ENCODE measurements around the gene NACAD.

NACAD gene

DNA sequence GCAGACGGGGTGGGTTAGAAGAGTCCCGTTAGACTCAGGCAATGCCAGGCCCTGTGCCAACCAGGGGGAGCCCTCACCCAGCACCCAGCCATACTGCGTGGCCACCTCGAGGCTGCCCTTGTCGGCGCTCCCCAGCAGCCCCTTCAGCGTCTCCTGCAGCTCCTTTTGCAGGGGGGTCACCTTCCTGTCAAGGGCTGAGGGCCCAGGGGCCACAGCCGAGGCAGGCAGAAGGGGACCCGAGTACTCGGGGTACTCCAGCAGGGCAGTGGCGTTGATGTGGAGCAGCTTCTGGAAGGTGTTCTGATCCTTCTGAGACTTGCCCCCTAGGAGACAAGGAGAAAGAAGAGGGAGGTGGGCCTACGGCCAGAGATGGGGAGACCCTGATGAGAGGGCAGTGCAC is 13.0 kb upstream of the NACAD start:
- CTCF ChIA-PET, result interaction anchor here (1.6 kb wide), 1 partner anchor 530 kb away, joined by 4 read pairs; no protein-coding TSS in a partner anchor
- Histone ChIP-seq H3K27ac (ENCODE audit: insufficient read depth in 1 of 2, low read depth in 1 of 2, low read length in 2 of 2, poor library complexity in 1 of 2, severe bottlenecking in 2 of 2) (no peak overlapping the region), H3K4me1 (ENCODE audit: control extremely low read depth in 1 of 4, control insufficient read depth in 4 of 4, insufficient read depth in 4 of 4, low read length in 3 of 4) (no peaks in the 10 kb centered on the region), H3K9me3 (ENCODE audit: control extremely low read depth in 1 of 5, control insufficient read depth in 4 of 5, insufficient read depth in 2 of 5, low read depth in 1 of 5, low read length in 4 of 5) (no peaks in the 10 kb centered on the region), H3K27me3 (replicated peaks in 2 of 5; ENCODE audit: control insufficient read depth in 4 of 5, insufficient read depth in 5 of 5, low read length in 4 of 5) (no peaks in the 10 kb centered on the region), H3K4me3 (ENCODE audit: control insufficient read depth in 1 of 7, extremely low read depth in 1 of 7, insufficient read depth in 4 of 7, low read depth in 2 of 7, low read length in 6 of 7) (no peak overlapping the region), H3K36me3 (ENCODE audit: control insufficient read depth in 4 of 4, insufficient read depth in 4 of 4, low read length in 3 of 4) (peaks cover 17 to 79% (median 67%) of the 10 kb centered on the region in 4 experiments)
- POLR2A ChIA-PET, result no interaction called here
- WGBS (ENCODE audit: insufficient coverage), result 99% methylated on average over 12 of the region's 12 CpGs
- no peak for DNase-seq

- 96% methylated on average over 12 of the region's 13 CpGs for WGBS (ENCODE audit: insufficient coverage)
- no peaks in the 10 kb centered on the region for H3K4me1 ChIP-seq (ENCODE audit: control extremely low read depth in 1 of 4, control insufficient read depth in 4 of 4, insufficient read depth in 4 of 4, low read length in 3 of 4)
- H3K4me3 ChIP-seq (ENCODE audit: control insufficient read depth in 1 of 7, extremely low read depth in 1 of 7, insufficient read depth in 4 of 7, low read depth in 2 of 7, low read length in 6 of 7), result no peak overlapping the region
- no peaks in the 10 kb centered on the region for H3K9me3 ChIP-seq (ENCODE audit: control extremely low read depth in 1 of 5, control insufficient read depth in 4 of 5, insufficient read depth in 2 of 5, low read depth in 1 of 5, low read length in 4 of 5)
- H3K27ac ChIP-seq (ENCODE audit: insufficient read depth in 1 of 2, low read depth in 1 of 2, low read length in 2 of 2, poor library complexity in 1 of 2, severe bottlenecking in 2 of 2), result no peak overlapping the region
- peaks cover 15 to 71% (median 62%) of the 10 kb centered on the region in 4 experiments for H3K36me3 ChIP-seq (ENCODE audit: control insufficient read depth in 4 of 4, insufficient read depth in 4 of 4, low read length in 3 of 4)
- CTCF ChIA-PET, result no interaction called here
- H3K27me3 ChIP-seq (replicated peaks in 2 of 5; ENCODE audit: control insufficient read depth in 4 of 5, insufficient read depth in 5 of 5, low read length in 4 of 5), result no peaks in the 10 kb centered on the region
- POLR2A ChIA-PET, result interaction anchor here (0.6 to 1.1 kb wide), 2 partner anchors 11 to 13 kb away, joined by 3 to 5 read pairs; partner anchors contain the start of gene TBRG4
- no peak for DNase-seq
Measured at GRCh38 chr7:45100761-45101480, 12.2 kb upstream of the NACAD start.

GRCh38 chr7:45099891-45100760 is 11.4 kb upstream of the NACAD start:
- WGBS (ENCODE audit: insufficient coverage), result 97% methylated on average over 14 of the region's 16 CpGs
- Histone ChIP-seq H3K27ac (ENCODE audit: insufficient read depth in 1 of 2, low read depth in 1 of 2, low read length in 2 of 2, poor library complexity in 1 of 2, severe bottlenecking in 2 of 2) (no peak overlapping the region), H3K4me3 (ENCODE audit: control insufficient read depth in 1 of 7, extremely low read depth in 1 of 7, insufficient read depth in 4 of 7, low read depth in 2 of 7, low read length in 6 of 7) (no peak overlapping the region), H3K36me3 (ENCODE audit: control insufficient read depth in 4 of 4, insufficient read depth in 4 of 4, low read length in 3 of 4) (peaks cover 15 to 63% (median 54%) of the 10 kb centered on the region in 4 experiments), H3K27me3 (replicated peaks in 2 of 5; ENCODE audit: control insufficient read depth in 4 of 5, insufficient read depth in 5 of 5, low read length in 4 of 5) (no peaks in the 10 kb centered on the region), H3K9me3 (ENCODE audit: control extremely low read depth in 1 of 5, control insufficient read depth in 4 of 5, insufficient read depth in 2 of 5, low read depth in 1 of 5, low read length in 4 of 5) (peaks cover 0 to 2% (median 0%) of the 10 kb centered on the region in 5 experiments), H3K4me1 (ENCODE audit: control extremely low read depth in 1 of 4, control insufficient read depth in 4 of 4, insufficient read depth in 4 of 4, low read length in 3 of 4) (no peaks in the 10 kb centered on the region)
- CTCF ChIA-PET, result no interaction called here
- POLR2A ChIA-PET, result interaction anchor here (0.6 to 1.1 kb wide), 2 partner anchors 11 to 13 kb away, joined by 3 to 5 read pairs; partner anchors contain the start of gene TBRG4
- no peak for DNase-seq

DNA sequence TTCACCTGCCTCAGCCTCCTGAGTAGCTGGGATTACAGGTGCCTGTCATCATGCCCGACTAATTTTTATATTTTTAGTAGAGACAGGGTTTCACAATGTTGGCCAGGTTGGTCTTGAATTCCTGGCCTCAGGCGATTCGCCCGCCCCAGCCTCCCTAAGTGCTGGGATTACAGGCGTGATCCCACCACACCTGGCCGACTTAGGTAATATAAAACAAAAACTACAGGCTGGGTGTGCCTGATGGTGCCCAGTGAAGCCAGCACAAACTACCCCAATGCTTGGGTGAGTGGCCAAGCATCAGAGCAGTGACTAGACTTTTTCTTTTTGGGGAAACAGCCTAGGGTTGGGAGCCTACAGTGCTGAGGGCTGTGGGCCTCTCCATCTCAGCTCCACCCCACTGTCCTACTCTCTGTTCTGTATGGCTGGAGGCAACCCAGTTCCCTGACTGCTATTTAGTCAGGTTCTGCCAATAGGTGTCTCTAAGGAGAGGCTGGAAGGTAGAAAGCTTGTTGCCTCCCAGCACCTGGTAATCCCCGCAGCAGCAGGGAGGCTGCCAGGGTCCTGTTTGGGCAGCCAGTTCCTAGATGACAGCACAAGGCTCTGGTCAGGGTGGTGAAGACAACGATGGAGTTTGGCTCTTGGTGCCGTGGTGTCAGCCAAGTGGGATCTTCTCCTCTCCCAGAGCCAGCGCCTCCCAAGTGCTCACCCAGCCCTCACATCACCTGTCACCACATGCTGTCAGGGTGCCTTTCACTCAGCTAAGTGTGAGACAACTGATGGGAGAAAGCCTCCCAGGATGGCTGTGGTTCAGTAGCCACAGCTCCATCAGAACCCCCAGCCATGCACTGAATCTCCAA is 10.4 kb upstream of the NACAD start:
- POLR2A ChIA-PET, result no interaction called here
- peaks cover 0 to 5% (median 0%) of the 10 kb centered on the region in 5 experiments for H3K9me3 ChIP-seq (ENCODE audit: control extremely low read depth in 1 of 5, control insufficient read depth in 4 of 5, insufficient read depth in 2 of 5, low read depth in 1 of 5, low read length in 4 of 5)
- DNase-seq, result no peak
- peaks cover 10 to 54% (median 45%) of the 10 kb centered on the region in 4 experiments for H3K36me3 ChIP-seq (ENCODE audit: control insufficient read depth in 4 of 4, insufficient read depth in 4 of 4, low read length in 3 of 4)
- no peak overlapping the region for H3K4me3 ChIP-seq (ENCODE audit: control insufficient read depth in 1 of 7, extremely low read depth in 1 of 7, insufficient read depth in 4 of 7, low read depth in 2 of 7, low read length in 6 of 7)
- WGBS (ENCODE audit: insufficient coverage), result over 99% methylated on average over 8 of the region's 10 CpGs
- no peaks in the 10 kb centered on the region for H3K27me3 ChIP-seq (replicated peaks in 2 of 5; ENCODE audit: control insufficient read depth in 4 of 5, insufficient read depth in 5 of 5, low read length in 4 of 5)
- CTCF ChIA-PET, result no interaction called here
- H3K27ac ChIP-seq (ENCODE audit: insufficient read depth in 1 of 2, low read depth in 1 of 2, low read length in 2 of 2, poor library complexity in 1 of 2, severe bottlenecking in 2 of 2), result no peak overlapping the region
- no peaks in the 10 kb centered on the region for H3K4me1 ChIP-seq (ENCODE audit: control extremely low read depth in 1 of 4, control insufficient read depth in 4 of 4, insufficient read depth in 4 of 4, low read length in 3 of 4)

DNA sequence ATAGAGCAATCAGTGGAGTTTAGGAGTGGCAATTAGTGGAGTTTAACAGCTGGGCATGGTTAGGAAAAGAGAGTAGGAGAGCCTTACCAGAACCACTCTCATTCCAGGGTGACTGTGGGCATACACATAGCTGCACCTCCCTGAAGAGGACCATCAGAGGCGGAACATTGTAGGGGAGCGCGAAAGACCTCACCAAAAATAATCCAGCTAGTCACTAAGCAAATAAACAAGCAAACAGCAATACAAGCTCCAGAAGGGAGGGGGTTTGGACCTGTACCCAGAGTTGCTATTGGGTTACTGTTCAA is 4.1 kb upstream of the NACAD start:
- H3K4me1 ChIP-seq (ENCODE audit: control extremely low read depth in 1 of 4, control insufficient read depth in 4 of 4, insufficient read depth in 4 of 4, low read length in 3 of 4), result peaks cover 0 to 8% (median 6%) of the 10 kb centered on the region in 4 experiments
- ChIA-PET CTCF (interaction anchor here (0.6 to 1.0 kb wide), 2 partner anchors 17 to 21 kb away, joined by 3 to 4 read pairs; no protein-coding TSS in a partner anchor), POLR2A (interaction anchor here (0.5 kb wide), 1 partner anchor 242 kb away, joined by 3 read pairs; no protein-coding TSS in a partner anchor)
- H3K36me3 ChIP-seq (ENCODE audit: control insufficient read depth in 4 of 4, insufficient read depth in 4 of 4, low read length in 3 of 4), result no peaks in the 10 kb centered on the region
- no peak for DNase-seq
- WGBS (ENCODE audit: insufficient coverage), result 73% methylated on average over 3 of the region's 3 CpGs
- H3K27ac ChIP-seq (ENCODE audit: insufficient read depth in 1 of 2, low read depth in 1 of 2, low read length in 2 of 2, poor library complexity in 1 of 2, severe bottlenecking in 2 of 2), result no peak overlapping the region
- no peak overlapping the region for H3K4me3 ChIP-seq (ENCODE audit: control insufficient read depth in 1 of 7, extremely low read depth in 1 of 7, insufficient read depth in 4 of 7, low read depth in 2 of 7, low read length in 6 of 7)
- peaks cover 4 to 32% (median 7%) of the 10 kb centered on the region in 5 experiments for H3K27me3 ChIP-seq (replicated peaks in 2 of 5; ENCODE audit: control insufficient read depth in 4 of 5, insufficient read depth in 5 of 5, low read length in 4 of 5)
- peaks cover 0 to 6% (median 0%) of the 10 kb centered on the region in 5 experiments for H3K9me3 ChIP-seq (ENCODE audit: control extremely low read depth in 1 of 5, control insufficient read depth in 4 of 5, insufficient read depth in 2 of 5, low read depth in 1 of 5, low read length in 4 of 5)

DNA sequence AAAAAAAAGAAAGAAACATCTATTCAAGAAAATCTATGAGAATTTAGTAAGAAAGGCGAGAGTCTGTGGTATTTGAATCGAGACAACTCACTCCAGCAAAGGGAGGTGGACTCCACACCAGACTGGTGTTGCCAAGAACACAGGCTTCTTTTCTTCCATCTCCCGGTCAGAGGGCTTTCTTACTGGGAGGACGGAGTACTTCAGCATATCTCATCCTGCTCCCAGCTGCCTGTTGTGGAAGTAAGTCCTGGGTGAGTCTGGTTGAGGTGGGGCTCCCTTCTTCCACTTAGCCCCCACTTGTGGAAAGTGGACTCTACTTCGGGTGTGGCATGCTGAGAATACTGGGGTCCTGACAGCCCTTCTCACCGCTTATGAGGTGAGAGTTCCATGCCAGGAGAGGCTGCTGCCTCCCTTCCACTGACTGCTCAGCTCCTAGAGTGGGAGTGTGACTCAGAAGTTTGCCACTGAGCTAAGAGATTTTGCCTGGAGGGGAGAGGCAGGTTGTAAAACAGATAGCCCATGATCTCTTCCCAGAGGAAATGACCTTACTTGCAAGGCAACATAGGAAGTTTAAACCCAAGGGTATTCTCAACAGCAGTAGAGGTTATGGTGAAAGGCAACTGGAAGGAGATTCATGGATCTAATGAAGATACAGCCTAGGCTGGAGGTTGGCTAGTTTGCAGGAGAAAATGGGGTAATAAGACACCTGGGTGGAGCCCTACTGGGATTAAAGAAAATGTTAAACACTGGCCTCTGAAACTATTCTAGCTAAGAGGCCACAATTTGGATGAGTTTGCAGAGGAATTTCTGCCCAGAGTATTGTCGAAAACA is 3.5 kb upstream of the NACAD start:
- no peak for DNase-seq
- Histone ChIP-seq H3K4me3 (ENCODE audit: control insufficient read depth in 1 of 7, extremely low read depth in 1 of 7, insufficient read depth in 4 of 7, low read depth in 2 of 7, low read length in 6 of 7) (no peak overlapping the region), H3K36me3 (ENCODE audit: control insufficient read depth in 4 of 4, insufficient read depth in 4 of 4, low read length in 3 of 4) (no peaks in the 10 kb centered on the region), H3K27me3 (replicated peaks in 2 of 5; ENCODE audit: control insufficient read depth in 4 of 5, insufficient read depth in 5 of 5, low read length in 4 of 5) (peaks cover 4 to 34% (median 9%) of the 10 kb centered on the region in 5 experiments), H3K9me3 (ENCODE audit: control extremely low read depth in 1 of 5, control insufficient read depth in 4 of 5, insufficient read depth in 2 of 5, low read depth in 1 of 5, low read length in 4 of 5) (peaks cover 0 to 6% (median 0%) of the 10 kb centered on the region in 5 experiments), H3K4me1 (ENCODE audit: control extremely low read depth in 1 of 4, control insufficient read depth in 4 of 4, insufficient read depth in 4 of 4, low read length in 3 of 4) (peaks cover 0 to 8% (median 6%) of the 10 kb centered on the region in 4 experiments), H3K27ac (ENCODE audit: insufficient read depth in 1 of 2, low read depth in 1 of 2, low read length in 2 of 2, poor library complexity in 1 of 2, severe bottlenecking in 2 of 2) (no peak overlapping the region)
- ChIA-PET CTCF (interaction anchor here (0.6 to 1.0 kb wide), 2 partner anchors 17 to 20 kb away, joined by 3 to 4 read pairs; no protein-coding TSS in a partner anchor), POLR2A (interaction anchor here (0.5 kb wide), 1 partner anchor 241 kb away, joined by 3 read pairs; no protein-coding TSS in a partner anchor)
- 77% methylated on average over 5 of the region's 7 CpGs for WGBS (ENCODE audit: insufficient coverage)
